ENCODE data around the gene ZNF280B.
"Not testable (repeated sequence)": the region's sequence is repeated elsewhere in the genome, so short reads cannot be mapped to it uniquely, and the experiment has no call there.

Gene ZNF280B

DNA sequence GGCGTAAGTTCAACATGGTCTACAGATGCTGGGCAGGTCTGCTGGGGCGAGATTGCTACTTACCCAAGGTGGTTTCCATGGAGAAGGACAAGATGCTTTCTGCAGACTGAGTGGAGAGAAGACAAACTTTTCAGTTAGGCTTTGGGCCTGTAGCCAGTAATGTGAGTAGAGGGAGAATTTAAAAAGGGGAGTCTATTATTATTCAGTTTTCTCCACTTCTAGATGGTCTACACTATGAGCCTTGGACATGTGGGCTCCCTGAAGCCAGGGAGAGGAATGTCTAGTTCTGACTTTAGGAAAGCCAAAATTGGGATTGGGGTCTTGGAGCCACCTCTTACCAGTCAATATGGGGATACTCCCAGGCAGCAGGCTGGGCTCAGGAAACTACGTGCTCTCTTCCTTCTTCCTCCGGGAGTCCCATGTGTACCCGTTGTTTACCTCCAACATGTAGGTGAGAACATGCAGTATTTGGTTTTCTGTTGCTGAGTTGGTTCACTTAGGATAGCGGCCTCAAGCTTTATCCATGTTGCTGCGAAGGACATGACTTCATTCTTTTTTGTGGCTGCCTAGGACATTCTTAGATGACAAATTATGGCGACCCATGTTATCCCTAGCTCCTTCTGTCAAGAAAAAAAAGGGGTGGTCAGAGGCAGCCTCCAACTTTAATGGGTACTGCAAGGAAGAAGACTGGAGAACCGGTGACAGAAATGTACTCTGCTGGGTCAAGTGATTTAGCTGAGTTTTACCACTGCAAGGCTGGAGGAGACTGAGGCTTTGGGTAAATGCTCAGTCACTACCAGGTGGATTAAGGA is 26.3 kb upstream of the ZNF280B start:
- no peak for DNase-seq (ENCODE audit: low read depth)

DNA sequence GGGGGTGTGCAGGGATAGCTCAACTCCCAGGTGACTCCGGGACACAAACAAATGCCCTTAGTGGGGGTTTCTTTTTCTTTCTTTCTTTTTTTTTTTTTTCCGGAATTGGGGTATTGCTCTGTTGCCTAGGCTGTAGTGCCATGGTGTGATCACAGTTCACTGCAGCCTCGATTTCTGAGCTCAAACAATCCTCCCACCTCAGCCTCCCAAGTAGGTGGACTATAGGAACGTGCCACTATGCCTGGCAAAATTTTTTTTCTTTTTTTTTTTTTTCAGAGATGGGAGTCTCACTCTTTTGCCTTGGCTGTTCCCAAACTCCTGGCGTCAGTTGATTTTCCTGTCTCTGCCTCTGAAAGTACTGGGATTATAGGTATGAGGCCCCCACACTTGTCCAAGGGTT is 25.3 kb upstream of the ZNF280B start:
- DNase-seq (ENCODE audit: low read depth) = no peak

DNA sequence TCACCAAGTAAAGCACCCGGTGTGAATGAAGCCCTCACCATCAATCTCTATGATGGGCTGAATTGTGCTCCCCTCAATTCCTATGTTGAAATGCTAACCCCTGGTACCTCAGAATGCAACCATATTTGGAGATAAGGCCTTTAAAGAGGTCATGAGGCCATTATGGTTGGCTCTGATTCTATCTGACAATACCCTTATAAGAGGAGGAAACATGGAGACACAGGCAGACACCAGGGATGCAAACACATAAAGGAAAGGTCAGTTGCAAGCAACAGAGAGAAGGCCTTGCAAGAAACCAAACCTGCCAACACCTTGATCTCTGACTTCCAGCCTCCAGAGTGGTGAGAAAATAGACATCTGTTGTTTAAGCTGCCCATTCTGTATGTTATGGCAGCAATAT is 24.9 kb upstream of the ZNF280B start:
- DNase-seq (ENCODE audit: low read depth) = no peak

DNA sequence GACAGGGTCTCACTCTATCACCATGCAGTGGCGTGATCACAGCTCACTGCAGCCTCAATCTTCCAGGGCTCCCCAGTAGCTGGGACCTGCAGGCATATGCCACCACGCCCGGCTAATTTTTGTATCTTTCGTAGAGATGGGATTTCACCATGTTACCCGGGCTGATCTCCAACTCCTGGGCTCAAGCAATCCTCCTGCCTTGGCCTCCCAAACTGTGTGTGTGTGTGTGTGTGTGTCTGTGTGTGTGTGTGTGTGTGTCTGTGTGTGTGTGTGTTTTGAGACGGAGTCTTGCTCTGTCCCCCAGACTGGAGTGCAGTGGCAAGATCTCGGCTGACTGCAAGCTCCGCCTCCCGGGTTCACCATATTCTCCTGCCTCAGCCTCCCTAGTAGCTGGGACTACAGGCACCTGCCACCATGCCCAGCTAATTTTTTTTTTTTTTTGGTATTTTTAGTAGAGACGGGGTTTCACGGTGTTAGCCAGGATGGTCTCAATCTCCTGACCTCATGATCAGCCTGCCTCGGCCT is 24.1 kb upstream of the ZNF280B start:
- DNase-seq (ENCODE audit: low read depth) = not testable (repeated sequence)

DNA sequence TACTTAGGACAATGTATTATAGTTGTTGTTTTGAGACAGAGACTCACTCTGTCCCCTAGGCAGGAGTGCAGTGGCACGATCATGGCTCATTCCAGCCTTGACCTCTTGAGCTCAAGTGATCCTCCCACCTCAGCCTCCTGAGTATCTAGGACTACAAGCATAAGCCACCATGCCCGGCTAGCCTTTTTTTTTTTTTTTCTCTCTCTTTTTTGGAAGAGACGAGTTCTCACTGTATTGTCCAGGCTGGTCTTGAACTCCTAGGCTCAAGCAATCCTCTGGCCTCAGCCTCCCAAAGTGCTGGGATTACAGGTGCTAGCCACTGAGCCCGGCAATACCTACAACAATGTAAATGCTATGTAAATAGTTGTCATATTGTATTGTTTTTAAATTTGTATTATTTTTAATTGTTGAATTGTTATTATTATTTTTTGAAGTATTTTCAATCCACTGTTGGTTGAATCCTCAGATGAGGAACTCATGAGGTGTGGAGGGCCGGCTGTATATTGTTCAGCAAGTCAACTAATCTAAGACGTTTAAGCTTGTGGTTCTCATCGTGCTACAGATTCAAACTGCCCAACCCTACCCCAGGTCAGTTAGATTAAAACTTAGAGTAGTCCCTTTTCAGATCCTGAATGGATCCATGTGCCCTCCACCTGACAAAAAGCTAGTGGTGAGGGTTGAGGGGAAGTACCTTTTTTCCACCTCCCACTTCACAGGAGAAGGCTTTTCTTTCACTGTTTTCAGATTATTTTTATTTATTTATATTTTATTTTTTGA is 23.4 kb upstream of the ZNF280B start:
- DNase-seq (ENCODE audit: low read depth) = no peak

DNA sequence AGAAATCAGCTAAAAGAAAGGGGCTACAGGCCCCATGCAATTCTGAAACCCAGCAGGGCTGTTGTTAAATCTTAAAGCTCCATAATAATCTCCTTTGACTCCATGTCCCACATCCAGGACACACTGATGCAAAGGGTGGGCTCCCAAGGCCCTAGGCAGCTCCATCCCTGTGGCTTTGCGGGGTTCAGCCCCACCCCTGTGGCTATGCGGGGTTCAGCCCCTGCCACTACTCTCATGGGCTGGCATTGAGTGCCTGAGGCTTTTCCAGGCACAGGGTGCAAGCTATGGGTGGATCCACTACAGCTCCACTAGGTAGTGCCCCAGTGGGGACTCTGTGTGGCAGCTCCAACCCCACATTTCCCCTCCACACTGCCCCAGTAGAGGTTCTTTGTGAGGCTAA is 20.2 kb upstream of the ZNF280B start:
- DNase-seq (ENCODE audit: low read depth) = no peak

DNA sequence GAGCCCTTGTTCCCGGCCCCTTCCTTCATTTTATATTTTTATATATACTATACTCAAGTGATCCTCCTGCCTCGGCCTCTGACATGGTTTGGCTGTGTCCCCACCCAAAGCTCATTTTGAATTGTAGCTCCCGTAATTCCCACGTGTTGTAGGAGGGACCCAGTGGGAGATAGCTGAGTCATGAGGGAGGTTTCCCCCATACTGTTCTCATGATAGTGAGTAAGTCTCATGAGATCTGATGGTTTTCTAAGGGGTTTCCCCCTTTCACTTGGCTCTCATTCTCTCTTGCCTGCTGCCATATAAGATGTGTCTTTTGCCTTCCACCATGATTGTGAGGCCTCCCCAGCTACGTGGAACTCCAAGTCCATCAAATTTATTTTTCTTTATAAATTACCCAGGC is 18.8 kb upstream of the ZNF280B start:
- DNase-seq (ENCODE audit: low read depth) = no peak

DNA sequence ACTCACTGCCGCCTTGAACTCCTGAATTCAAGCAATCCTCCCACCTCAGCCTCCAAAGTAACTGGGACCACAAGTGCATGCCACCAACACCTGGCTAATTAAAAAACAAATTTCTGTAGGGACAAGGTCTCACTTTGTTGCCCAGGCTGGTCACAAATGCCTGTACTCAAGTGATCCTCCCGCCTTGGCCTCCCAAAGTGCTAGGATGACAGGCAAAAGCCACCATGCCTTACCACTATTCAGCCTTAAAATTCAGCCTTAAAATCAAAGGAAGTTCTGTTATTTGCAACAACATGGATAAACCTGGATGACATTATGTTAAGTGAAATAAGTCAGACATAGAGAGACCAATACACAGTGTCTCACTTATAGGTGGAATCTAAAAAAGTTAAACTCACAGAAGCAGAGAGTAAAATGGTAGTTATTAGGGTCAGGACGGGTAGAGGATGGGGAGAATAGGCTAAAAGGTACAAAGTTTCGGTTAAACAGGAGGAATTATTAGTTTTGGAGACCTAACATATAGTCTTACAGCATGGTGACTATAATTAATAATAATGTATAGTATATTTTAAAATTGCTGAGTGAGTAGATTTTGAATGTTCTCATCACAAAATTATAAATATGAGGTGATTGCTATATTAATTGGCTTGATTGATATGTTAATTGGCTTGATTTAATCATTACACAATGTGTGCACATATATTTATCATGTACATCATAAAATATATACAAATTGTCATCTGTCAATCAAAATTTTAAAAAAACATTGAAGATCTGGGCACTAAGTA is 17.8 kb upstream of the ZNF280B start:
- DNase-seq (ENCODE audit: low read depth) = no peak

DNA sequence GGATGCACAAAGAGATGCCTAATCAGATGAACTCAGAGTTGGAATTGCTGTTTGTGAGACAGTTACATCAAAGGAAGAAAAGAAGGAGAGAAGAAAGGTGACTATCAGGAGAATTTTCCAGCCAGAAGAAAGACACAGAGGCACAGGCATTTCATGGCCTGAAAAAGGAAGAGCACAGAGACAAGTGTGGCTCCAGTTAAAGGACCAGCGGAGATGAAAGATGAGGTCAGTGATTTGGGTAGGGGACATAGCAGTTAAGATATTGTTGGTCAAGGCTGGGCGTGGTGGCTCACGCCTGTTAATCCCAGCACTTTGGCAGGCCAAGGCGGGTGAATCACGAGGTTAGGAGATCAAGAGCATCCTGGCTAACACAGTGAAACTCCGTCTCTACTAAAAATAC is 15.0 kb upstream of the ZNF280B start:
- no peak for DNase-seq (ENCODE audit: low read depth)

DNA sequence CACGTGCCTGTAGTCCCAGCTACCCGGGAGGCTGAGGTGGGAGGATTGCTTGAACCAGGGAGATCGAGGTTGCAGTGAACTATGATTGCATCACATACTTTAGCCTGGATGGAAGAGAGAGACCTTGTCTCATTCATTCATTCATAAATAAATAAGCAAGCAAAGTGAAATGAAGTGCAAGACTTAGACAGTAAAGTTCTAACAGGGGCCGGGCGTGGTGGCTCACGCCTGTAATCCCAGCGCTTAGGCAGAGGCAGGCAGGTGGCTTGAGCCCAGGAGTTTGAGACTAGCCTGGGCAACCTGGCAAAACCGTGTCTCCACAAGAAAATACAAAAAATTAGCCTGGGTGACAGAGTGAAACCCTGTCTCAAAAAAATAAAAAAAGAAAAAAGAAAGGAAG is 13.1 kb upstream of the ZNF280B start:
- no peak for DNase-seq (ENCODE audit: low read depth)

DNA sequence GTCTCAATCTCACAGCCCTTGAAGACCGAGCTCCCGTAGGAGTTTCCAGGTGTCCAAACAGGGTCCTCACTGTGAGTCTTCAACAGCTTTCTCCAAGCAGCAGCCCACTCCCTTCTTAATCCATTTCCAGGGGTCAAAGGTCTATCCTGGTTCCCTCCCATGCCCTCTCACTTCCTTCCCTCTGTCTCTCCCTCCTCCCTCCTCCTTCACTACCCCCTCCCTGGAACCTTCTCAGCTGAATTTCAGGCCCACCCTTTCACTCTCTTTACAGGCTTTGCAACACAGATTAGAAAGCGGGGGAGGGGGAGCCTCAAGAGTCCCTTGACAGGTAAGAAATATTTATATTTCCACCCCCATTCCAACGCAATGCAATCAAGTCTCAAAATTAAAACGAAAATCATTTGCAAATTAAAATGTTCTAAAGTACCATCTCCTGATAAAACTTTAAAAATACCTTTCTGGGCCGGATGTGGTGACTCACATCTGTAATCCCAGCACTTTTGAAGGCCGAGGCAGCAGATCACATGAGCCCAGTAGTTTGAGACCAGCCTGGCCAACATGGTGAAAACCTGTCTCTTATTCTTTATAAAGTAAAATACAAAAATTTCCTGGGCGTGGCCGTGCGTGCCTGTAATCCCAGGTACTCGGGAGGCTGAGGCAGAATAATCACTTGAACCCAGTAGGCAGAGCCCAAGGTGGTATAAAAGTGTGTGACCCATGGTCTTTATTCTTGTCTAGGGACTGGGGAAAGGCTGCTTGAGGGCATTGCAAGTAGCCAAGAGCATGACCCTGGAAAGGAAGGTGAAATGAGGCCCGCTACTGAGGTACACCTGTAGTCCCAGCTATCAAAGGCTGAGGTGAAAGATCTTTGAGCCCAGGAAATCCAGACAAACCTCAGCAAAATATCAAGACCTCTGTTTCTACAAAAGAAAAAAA is 12.4 kb upstream of the ZNF280B start:
- DNase-seq (ENCODE audit: low read depth) = no peak

DNA sequence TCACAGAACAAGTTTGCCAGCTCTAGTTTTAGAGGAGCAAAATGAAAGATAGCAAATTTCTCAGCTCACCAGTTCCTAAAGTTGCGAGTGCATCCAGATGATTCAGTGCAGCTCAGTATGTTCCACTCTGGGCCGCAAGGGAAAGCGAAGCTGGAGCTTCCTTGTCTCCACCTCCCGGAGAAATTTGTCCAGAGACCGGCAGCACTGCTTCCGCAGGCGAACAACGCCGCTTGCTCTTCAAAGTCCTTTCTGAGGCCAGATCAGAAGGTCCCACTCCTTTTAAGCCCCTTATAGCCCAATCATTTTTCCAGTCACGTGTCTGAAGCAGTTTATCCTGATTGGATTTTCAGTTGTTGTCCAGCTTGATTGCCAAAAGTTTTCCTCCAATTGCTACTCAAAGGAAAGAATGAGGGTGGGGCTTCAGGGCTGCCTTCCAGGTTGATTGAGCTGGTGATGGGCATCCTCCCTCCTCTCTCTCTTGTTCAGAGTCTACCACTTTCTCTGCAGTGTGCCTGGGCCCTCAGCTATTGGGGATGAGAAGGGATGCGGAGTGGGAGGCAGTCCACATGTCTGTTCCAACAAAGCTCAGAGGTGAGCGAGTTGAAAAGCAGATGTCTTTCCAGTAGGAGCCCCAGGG is 11.6 kb upstream of the ZNF280B start, which contains the start of gene ZNF280A:
TSS of gene ZNF280A (minus strand) at position 251 of the 637 bp plus-strand sequence. CDS start 4,640 bp downstream, outside the sequence.
- DNase-seq (ENCODE audit: low read depth) = no peak

DNA sequence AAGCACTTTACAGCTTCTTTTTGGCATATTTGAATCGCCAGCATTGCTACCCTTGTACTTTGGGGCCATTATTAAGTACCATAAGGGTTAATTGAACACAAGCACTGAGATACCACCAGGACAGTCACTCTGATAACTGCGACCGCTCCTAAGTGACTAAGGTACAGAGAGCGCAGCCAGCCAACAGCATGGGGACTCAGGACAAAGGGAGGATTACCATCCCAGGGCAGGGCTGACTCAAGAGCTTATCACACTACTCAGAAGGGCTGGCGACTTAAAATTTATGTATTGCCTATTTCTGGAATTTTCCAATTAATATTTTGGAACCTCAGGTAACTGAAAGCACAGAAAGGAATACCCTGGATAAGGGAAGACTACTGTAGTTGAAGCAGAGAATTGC is 11.0 kb upstream of the ZNF280B start:
- no peak for DNase-seq (ENCODE audit: low read depth)

DNA sequence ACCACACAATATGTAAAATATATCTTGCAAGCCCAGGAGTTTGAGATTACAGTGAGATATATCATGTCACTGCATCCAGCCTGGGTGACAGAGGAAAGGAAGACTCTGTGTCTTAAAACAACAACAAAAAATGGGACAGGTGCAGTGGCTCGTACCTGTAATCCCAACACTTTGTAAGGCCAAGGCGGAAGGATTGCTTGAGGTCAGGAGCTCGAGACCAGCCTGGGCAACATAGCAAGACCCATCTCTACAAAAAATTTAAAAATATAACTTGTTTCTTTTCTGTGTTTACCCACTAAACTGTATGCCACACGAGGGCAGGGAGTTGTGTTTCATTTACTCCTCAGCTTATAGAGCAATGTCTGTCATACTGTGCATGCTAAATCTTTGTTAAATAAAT is 8.4 kb upstream of the ZNF280B start:
- no peak for DNase-seq (ENCODE audit: low read depth)

DNA sequence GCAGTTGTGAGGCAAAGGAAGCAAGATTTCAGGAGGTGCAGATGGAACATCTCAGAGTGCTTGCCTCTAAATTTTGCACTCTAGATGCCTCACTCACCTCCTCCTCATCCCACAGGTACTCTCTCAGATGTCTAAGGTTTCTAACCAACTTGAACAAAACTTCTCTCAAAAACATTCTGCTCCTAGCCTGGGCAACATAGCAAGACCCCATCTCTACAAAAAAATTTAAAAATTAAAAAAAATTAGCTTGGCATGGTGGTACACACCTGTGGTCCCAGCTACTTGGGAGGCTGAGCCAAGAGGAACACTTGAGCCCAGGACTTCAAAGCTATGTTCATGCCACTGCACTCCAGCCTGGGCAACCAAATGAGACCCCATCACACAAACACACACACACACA is 7.3 kb upstream of the ZNF280B start:
- no peak for DNase-seq (ENCODE audit: low read depth)

DNA sequence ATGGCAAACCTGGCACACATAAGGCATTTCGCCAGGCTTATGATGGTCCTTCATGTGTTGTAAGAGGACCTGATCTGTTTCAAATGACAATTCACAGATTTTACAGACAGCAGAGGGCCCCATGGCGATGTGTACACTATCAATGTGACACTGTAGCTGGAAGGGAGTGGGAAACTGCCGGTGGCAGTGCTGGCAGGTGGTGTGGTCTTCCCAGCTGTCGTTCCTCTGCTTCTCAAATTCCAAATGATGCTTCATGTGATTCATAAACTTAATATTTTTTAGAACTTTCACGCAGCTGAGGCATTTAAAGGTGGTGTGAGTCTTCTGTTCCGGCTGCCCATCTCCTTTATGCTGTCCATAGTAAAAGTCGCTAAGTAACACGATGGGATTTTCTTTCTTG is 5.9 kb upstream of the ZNF280B start:
- DNase-seq (ENCODE audit: low read depth) = not testable (repeated sequence)

DNA sequence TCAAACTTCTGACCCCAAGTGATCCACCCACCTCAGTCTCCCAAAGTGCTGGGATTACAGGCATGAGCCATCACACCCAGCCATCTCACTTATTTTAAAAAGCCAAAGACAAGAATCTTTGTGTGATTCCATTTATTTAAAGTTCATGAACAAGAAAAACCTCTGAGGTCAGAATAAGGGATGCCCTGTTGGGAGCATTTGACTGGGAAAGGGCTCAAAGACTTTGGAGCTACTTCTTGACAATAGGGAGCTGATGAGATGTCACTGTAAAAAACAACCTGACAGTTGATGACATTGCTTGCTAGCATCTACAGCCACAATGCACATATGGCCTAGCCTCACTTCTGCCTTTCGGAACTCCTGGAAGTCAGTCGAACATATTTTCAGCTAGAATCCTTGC is 5.1 kb upstream of the ZNF280B start:
- DNase-seq (ENCODE audit: low read depth) = no peak

DNA sequence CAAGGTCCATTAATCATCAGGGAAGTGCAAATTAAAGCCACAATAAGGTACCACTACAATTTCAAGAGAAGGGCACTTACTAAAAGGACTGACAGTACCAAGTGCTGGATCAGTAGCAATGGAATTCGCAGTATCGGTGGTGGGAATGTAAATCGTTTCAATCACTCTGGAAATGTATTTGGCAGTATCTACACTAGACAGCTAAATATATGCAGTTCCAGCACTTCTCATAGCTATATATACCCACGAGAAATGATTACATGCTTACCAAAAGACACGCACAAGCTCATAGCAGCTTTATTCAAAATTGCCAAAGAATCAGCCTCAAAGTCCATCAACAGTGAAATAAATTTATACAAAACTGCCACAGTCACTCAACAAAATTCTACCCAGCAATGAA is 4.4 kb upstream of the ZNF280B start:
- no peak for DNase-seq (ENCODE audit: low read depth)

DNA sequence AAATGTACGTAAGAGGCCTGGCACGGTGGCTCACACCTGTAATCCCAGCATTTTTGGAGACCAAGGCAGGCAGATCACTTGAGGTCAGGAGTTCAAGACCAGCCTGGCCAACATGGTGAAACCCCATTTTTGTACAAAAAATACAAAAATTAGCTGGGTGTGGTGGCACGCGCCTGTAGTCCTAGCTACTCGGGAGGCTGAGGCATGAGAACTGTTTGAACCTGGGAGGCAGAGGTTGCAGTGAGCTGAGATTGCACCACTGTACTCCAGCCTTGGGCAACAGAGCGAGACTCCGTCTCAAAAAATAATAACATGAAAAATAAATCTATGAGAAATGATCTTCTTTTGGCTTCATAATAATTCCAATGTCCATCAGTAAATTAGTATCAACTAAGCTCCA is 2.3 kb upstream of the ZNF280B start:
- DNase-seq (ENCODE audit: low read depth) = not testable (repeated sequence)

DNA sequence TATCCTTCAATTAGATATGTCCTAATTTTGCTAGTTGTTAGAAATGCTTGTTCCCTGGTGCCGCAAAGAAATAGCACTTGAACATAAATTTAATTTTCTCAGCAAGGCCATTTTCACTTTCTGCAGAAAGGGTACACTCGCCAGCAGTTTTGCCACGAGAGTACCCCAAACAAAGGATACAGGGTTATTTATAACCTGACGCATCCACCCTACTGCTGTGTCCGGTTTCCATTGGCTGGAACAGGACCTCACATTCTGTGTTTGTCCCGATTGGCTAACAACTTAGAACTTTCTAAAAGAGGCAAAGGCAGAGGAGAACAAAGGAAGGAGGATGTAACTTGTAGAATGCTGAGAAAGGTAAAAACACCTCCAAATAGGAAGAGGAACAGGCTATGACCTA is 1.4 kb upstream of the ZNF280B start:
- not testable (repeated sequence) for DNase-seq (ENCODE audit: low read depth)
